K562 (cell line): ENCODE measurements around the gene ABHD16A. TPM values are rescaled to one million over a fixed set of nuclear protein-coding genes. Genes with fewer than 3 reads are reported as not detected.

Experiments
- BCL6 ChIP-seq: fragments of 250-450 bp; sonication (Bioruptor Pico); IDR thresholded peaks from 2 replicates; pipeline ENCODE4 v1.4.0; 2020
- ELF4 ChIP-seq: fragments of 450-650 bp; formaldehyde crosslinking; IDR thresholded peaks from 2 replicates; pipeline ENCODE4 v1.4.0; 2022; ENCODE audit warnings: missing genetic modification characterization
- ESRRB ChIP-seq: fragments of 250-450 bp; sonication (Bioruptor Pico); IDR thresholded peaks from 2 replicates; pipeline ENCODE4 v1.5.0; 2020; ENCODE audit warnings: mild to moderate bottlenecking, moderate library complexity, borderline replicate concordance
- GTF2B ChIP-seq: IDR thresholded peaks from 2 replicates; pipeline ENCODE4 v1.6.1; 2011; ENCODE audit not compliant: insufficient read length; ENCODE audit errors: extremely low read depth
- HLTF ChIP-seq: fragments of 450-650 bp; IDR thresholded peaks from 2 replicates; pipeline ENCODE4 v1.6.1; 2016
- HMG20A ChIP-seq: fragments of 450-650 bp; formaldehyde crosslinking; conservative IDR thresholded peaks from 2 replicates; pipeline ENCODE4 v1.4.0; 2020; ENCODE audit warnings: mild to moderate bottlenecking, mixed read lengths
- KLF6 ChIP-seq: fragments of 250-450 bp; sonication (Bioruptor Pico); IDR thresholded peaks from 2 replicates; pipeline ENCODE4 v1.4.0; 2020; ENCODE audit warnings: mild to moderate bottlenecking, moderate library complexity, borderline replicate concordance
- MIER1 ChIP-seq: fragments of 450-650 bp; IDR thresholded peaks from 2 replicates; pipeline ENCODE4 v1.6.1; 2016; ENCODE audit warnings: antibody characterized with exemption, mild to moderate bottlenecking, low read depth
- NFATC3 ChIP-seq: fragments of 450-650 bp; IDR thresholded peaks from 2 replicates; pipeline ENCODE4 v1.6.1; 2017; ENCODE audit warnings: mild to moderate bottlenecking
- NFXL1 ChIP-seq: fragments of 450-650 bp; formaldehyde crosslinking; IDR thresholded peaks from 2 replicates; pipeline ENCODE4 v1.4.0; 2021; ENCODE audit warnings: mild to moderate bottlenecking
- NR2F6 ChIP-seq: fragments of 450-650 bp; formaldehyde crosslinking; IDR thresholded peaks from 2 replicates; pipeline ENCODE4 v1.4.0; 2020; ENCODE audit warnings: mild to moderate bottlenecking
- PHB ChIP-seq: fragments of 250-450 bp; sonication (Bioruptor Pico); IDR thresholded peaks from 2 replicates; pipeline ENCODE4 v1.5.0; 2021
- RBM22 ChIP-seq: fragments of 200-400 bp; formaldehyde crosslinking; IDR thresholded peaks from 2 replicates; pipeline ENCODE4 v1.6.1; 2018; ENCODE audit warnings: low read length, low read depth; ENCODE audit not compliant: poor library complexity, severe bottlenecking
- SIRT6 ChIP-seq: IDR thresholded peaks from one replicate; pipeline ENCODE4 v1.6.1; 2012; ENCODE audit warnings: low read depth, mild to moderate bottlenecking, control low read depth, inconsistent platforms, low read length, moderate library complexity
- SRF ChIP-seq, 2 experiments: fragments of 250-450, 450-650 bp in 1 of 2; sonication (Bioruptor Pico) in 1 of 2; sonication (generic) in 1 of 2; formaldehyde crosslinking; IDR thresholded peaks; 2 replicates each; pipeline versions ENCODE4 v1.5.0 to v1.5.1; 2020 to 2022; ENCODE audit warnings: mild to moderate bottlenecking in 1 of 2, missing genetic modification reagents in 1 of 2
- TAF1 ChIP-seq: IDR thresholded peaks from 2 replicates; pipeline ENCODE4 v1.6.1; 2011; ENCODE audit warnings: mild to moderate bottlenecking, low read length, moderate library complexity; ENCODE audit not compliant: insufficient read depth, control insufficient read depth, severe bottlenecking; ENCODE audit errors: extremely low read depth
- TEAD1 ChIP-seq, 2 experiments: fragments of 450-650 bp in 1 of 2; sonication (generic) in 1 of 2; formaldehyde crosslinking; IDR thresholded peaks; 2 replicates each; pipeline versions ENCODE4 v1.4.0 to v1.8.0; 2020 to 2022; ENCODE audit warnings: mild to moderate bottlenecking in 2 of 2, missing genetic modification reagents in 1 of 2
- ZBTB9 ChIP-seq: fragments of 450-650 bp; formaldehyde crosslinking; IDR thresholded peaks from 2 replicates; pipeline ENCODE4 v1.4.0; 2020; ENCODE audit warnings: mild to moderate bottlenecking, moderate library complexity
- ZFP1 ChIP-seq: fragments of 450-650 bp; formaldehyde crosslinking; IDR thresholded peaks from 2 replicates; pipeline ENCODE4 v1.4.0; 2020; ENCODE audit warnings: mild to moderate bottlenecking, mixed read lengths
- polyA plus RNA-seq, 8 experiments: library from polyadenylated mRNA; depleted of rRNA in 4 of 8; stranded (reverse) in 5 of 8; unstranded in 3 of 8; fragments of >200 nt; fragmentation: Nextera tagmentation in 2 of 8; fragmentation: Illumina TruSeq in 1 of 8; extraction: Ambion mirVana in 2 of 8; extraction: Trizol in 1 of 8; gene quantifications; 2 replicates each; pipeline versions ENCODE4 v1.2.1 to v1.2.3, GENCODE V29; 2011 to 2014; ENCODE audit warnings: inconsistent platforms in 1 of 8, missing spikeins in 1 of 8
- total RNA-seq, 7 experiments: library from RNA; depleted of rRNA in 6 of 7; stranded (reverse); fragments of >200 nt in 6 of 7; fragmentation: Illumina TruSeq in 2 of 7; extraction: Trizol in 2 of 7; gene quantifications; 2 replicates each; pipeline versions ENCODE4 v1.2.1 to v1.2.3, GENCODE V29; 2011 to 2021; ENCODE audit warnings: low replicate concordance in 1 of 7
- TF ChIP-seq, protein P1 (sequence below): sonication (generic); formaldehyde crosslinking; IDR thresholded peaks from 2 replicates; pipeline ENCODE4 v1.8.1; 2023; ENCODE audit warnings: missing genetic modification reagents, mild to moderate bottlenecking, borderline replicate concordance

ABHD16A gene
- total and polyA plus RNA-seq, 9 of the 15 experiments (the other 6 are each of a cell fraction or from before 2014, with no cell fraction given): 25.8 to 120 (median 81.6) TPM

- TF ChIP-seq GTF2B: no peak
- TF ChIP-seq RBM22: peak; percentile 99
- TF ChIP-seq SIRT6: peak; percentile 93
- TF ChIP-seq BCL6 (CRISPR knock-in tag): peak; percentile 89
- TF ChIP-seq ESRRB: peak; percentile 96
- TF ChIP-seq TEAD1 (CRISPR knock-in tag; IDR thresholded peaks at IDR 0.05): peak in 1 of 2 experiments; percentile 94; a peak in 3 of 4 replicates
- TF ChIP-seq TAF1: peak; percentile 69
- TF ChIP-seq PHB (CRISPR knock-in tag): peak; percentile 100
- TF ChIP-seq SRF (CRISPR knock-in tag; IDR thresholded peaks at IDR 0.05): peak; percentile 73 to 83; a peak in 2 of 4 replicates
- TF ChIP-seq HLTF: peak; percentile 92
- peak; percentile 68 for TF ChIP-seq NFATC3
- TF ChIP-seq KLF6 (CRISPR knock-in tag): peak; percentile 68
- TF ChIP-seq, protein P1, sequence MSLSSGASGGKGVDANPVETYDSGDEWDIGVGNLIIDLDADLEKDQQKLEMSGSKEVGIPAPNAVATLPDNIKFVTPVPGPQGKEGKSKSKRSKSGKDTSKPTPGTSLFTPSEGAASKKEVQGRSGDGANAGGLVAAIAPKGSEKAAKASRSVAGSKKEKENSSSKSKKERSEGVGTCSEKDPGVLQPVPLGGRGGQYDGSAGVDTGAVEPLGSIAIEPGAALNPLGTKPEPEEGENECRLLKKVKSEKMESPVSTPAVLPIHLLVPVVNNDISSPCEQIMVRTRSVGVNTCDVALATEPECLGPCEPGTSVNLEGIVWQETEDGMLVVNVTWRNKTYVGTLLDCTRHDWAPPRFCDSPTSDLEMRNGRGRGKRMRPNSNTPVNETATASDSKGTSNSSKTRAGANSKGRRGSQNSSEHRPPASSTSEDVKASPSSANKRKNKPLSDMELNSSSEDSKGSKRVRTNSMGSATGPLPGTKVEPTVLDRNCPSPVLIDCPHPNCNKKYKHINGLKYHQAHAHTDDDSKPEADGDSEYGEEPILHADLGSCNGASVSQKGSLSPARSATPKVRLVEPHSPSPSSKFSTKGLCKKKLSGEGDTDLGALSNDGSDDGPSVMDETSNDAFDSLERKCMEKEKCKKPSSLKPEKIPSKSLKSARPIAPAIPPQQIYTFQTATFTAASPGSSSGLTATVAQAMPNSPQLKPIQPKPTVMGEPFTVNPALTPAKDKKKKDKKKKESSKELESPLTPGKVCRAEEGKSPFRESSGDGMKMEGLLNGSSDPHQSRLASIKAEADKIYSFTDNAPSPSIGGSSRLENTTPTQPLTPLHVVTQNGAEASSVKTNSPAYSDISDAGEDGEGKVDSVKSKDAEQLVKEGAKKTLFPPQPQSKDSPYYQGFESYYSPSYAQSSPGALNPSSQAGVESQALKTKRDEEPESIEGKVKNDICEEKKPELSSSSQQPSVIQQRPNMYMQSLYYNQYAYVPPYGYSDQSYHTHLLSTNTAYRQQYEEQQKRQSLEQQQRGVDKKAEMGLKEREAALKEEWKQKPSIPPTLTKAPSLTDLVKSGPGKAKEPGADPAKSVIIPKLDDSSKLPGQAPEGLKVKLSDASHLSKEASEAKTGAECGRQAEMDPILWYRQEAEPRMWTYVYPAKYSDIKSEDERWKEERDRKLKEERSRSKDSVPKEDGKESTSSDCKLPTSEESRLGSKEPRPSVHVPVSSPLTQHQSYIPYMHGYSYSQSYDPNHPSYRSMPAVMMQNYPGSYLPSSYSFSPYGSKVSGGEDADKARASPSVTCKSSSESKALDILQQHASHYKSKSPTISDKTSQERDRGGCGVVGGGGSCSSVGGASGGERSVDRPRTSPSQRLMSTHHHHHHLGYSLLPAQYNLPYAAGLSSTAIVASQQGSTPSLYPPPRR (CRISPR knock-in tag): 0 out of 2 replicates have a peak, but pooled peaks have one; percentile 27
- TF ChIP-seq ELF4: peak; percentile 99
- TF ChIP-seq ZBTB9 (CRISPR knock-in tag): peak; percentile 99
- TF ChIP-seq HMG20A (CRISPR knock-in tag): peak; percentile 94
- TF ChIP-seq ZFP1: peak; percentile 99
- TF ChIP-seq MIER1: no peak
- peak; percentile 98 for TF ChIP-seq NR2F6 (CRISPR knock-in tag)
- peak; percentile 94 for TF ChIP-seq NFXL1 (CRISPR knock-in tag)
Measured at GRCh38 chr6:31729979-31730630, 27.0 kb upstream of the ABHD16A start (continued).
